GM12864 (cell line): ENCODE results near the gene CCDC159.

Experiments used
- DNase-seq: peaks from one replicate; pipeline ENCODE4 v3.0.0-alpha.2; 2011; ENCODE audit warnings: low read depth
- H3K4me3 ChIP-seq: 2 replicates; pipeline ENCODE4 v1.5.1; 2011; ENCODE audit warnings: mild to moderate bottlenecking, low read depth, low read length, control low read depth
- TF ChIP-seq, protein P1 (sequence below): IDR thresholded peaks from 2 replicates; pipeline ENCODE4 v1.5.1; 2011; ENCODE audit warnings: low read depth, mild to moderate bottlenecking, moderate library complexity, low read length, control low read depth, inconsistent platforms; ENCODE audit errors: missing control alignments

The CCDC159 gene

DNA sequence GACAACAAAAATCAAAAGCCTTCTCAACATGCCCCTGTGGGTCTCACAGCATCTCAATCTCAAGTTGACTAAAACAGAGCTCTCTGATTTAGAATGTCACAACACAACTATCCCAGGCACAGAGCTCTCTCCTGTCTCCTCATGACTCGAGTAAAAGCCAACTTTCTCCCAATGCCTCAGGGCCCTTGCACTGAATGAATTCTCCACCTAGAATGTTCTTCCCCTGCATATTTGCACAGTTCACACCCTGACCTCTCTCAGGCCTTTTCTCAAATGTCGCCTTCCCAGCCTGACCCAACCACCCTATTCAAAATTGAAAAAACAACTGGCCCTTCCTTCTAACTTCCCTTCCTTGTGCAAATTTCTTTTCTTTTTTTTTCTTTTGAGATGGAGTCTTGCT lies 24.4 kb downstream of the CCDC159 start:
- H3K4me3 ChIP-seq, result no peak overlapping the region
- DNase-seq, result no peak
- TF ChIP-seq, protein P1, sequence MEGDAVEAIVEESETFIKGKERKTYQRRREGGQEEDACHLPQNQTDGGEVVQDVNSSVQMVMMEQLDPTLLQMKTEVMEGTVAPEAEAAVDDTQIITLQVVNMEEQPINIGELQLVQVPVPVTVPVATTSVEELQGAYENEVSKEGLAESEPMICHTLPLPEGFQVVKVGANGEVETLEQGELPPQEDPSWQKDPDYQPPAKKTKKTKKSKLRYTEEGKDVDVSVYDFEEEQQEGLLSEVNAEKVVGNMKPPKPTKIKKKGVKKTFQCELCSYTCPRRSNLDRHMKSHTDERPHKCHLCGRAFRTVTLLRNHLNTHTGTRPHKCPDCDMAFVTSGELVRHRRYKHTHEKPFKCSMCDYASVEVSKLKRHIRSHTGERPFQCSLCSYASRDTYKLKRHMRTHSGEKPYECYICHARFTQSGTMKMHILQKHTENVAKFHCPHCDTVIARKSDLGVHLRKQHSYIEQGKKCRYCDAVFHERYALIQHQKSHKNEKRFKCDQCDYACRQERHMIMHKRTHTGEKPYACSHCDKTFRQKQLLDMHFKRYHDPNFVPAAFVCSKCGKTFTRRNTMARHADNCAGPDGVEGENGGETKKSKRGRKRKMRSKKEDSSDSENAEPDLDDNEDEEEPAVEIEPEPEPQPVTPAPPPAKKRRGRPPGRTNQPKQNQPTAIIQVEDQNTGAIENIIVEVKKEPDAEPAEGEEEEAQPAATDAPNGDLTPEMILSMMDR, result no peak

GRCh38 chr19:11373166-11373884 lies 27.0 kb downstream of the CCDC159 start:
- H3K4me3 ChIP-seq, result peak overlapping the region; percentile 76
- TF ChIP-seq, protein P1, result no peak
- DNase-seq, result no peak

GRCh38 chr19:11373885-11374432 lies 27.6 kb downstream of the CCDC159 start:
- no peak for DNase-seq
- H3K4me3 ChIP-seq, result peak overlapping the region; percentile 76
- TF ChIP-seq, protein P1, result no peak

DNA sequence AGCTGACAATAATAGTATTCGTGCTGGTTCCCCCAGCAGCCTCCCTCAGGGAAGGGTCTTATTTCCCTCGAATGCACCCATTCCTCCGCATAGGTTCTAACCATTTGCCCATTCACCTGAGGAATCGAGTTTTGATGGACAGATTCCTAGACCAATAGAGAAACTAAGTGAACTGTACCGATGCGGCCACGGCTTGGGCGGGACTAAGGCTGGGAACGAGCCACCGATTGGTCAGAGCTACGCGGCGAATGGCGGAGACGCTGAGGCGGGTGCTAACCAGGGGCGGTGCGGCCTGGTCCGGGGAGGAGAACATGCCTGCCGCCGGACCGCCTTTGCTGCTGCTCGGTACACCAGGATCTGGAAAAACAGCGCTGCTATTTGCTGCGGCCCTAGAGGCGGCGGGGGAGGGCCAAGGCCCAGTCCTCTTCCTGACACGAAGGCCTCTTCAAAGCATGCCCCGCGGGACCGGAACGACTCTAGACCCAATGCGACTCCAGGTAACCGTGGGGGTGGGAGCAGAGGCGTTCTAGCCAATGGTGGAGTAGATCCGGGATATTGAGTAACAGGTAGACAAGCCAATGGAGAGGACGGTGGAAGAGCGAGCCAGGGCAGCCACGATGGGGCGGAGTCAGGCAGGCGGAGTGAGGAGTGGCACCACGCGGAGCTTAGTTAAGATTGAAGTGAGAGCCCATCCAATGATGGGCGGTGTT lies 28.3 kb downstream of the CCDC159 start, which contains the start of gene SWSAP1:
TSS of gene SWSAP1 (plus strand) at position 234 of the 710 bp plus-strand sequence. CDS start at position 249, 15 bp downstream.
- H3K4me3 ChIP-seq, result peak within 1 kb of the TSS; percentile 76
- DNase-seq, result peak; percentile 99
- TF ChIP-seq, protein P1, result no peak

DNA sequence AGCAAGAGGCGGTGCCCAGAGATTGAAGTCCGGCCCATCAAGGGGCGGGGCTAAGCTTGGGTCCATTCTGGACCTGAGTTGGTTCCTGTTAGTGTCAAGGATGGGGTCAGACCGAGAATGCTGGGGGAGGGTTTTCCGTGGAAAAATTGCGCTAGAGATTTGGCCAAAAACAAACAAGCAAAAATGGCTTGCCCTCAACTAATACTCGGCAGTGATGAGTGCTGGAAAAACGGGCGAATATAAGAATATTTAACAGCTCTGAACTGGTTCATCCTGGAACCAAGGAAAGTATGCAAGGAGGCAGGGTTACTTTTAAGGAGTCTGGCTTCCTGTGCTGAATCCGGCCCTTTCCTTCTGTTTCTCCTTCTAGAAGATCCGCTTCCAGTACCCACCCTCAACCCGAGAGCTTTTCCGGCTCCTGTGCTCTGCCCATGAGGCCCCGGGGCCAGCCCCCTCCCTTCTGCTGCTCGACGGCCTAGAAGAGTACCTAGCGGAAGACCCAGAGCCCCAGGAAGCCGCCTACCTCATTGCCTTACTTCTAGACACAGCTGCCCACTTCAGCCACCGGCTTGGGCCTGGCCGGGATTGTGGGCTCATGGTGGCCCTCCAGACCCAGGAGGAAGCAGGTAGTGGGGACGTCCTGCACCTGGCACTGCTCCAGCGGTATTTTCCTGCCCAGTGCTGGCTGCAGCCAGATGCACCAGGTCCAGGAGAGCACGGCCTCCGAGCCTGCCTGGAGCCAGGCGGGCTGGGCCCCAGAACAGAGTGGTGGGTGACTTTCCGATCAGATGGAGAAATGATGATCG lies 29.0 kb downstream of the CCDC159 start:
- no peak for DNase-seq
- peak overlapping the region; percentile 76 for H3K4me3 ChIP-seq
- TF ChIP-seq, protein P1, result no peak

DNA sequence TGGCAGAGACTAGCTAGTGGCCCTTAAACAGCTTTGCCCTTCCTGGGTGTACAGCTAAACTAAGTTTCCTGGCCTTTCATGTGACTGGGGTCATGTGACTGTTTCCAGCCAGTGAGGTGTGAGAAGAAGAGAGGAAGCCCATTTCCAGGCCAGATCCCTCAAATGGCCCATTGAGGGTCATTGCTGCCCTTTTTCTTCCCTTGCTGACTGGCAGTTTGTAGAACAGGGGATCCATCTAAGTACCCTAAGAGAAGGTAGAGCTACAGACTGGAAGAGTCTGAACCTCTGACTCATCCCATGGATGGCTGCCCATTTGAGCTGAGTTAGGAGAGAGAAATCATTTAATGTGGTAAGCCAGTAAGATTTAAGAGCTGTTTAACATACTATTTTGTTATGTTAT lies 30.9 kb downstream of the CCDC159 start:
- no peak for DNase-seq

More for the DNA sequence above, 30.9 kb downstream of the CCDC159 start:
- no peak overlapping the region; the same call in 1 of the 2 replicates for H3K4me3 ChIP-seq
- TF ChIP-seq, protein P1, result no peak
